Amygdala (tissue), 56 donors: ENCODE data around the gene ESR2.

Source experiments
- DNase-seq, 56 donors: peaks; one replicate each; lab custom pipeline; 2025; lab: John Stamatoyannopoulos, UW

The ESR2 gene

GRCh38 chr14:64272019-64272418 is 22.2 kb downstream of the ESR2 start:
- DNase-seq: no peak

DNA sequence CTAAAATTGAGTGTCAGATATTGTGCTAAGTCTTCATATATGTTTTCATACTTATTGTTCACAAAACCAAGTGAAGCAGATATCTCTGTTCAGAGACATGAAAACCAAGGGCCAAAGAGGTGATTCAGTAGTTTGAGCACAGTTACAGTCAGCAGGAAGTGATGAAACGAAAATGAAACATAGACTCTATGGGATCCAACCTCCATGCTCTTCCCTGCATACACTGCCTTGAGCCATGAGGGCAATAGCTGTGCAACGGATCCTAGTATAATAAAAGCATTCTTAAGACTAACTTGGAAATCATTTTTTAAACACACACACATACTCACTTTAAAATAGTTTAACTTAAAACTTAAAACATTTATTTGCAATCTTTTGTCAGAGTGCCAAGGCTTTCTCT is 27.9 kb downstream of the ESR2 start:
- no peak for DNase-seq

GRCh38 chr14:64265222-64265621 is 28.9 kb downstream of the ESR2 start:
- DNase-seq: no peak

DNA sequence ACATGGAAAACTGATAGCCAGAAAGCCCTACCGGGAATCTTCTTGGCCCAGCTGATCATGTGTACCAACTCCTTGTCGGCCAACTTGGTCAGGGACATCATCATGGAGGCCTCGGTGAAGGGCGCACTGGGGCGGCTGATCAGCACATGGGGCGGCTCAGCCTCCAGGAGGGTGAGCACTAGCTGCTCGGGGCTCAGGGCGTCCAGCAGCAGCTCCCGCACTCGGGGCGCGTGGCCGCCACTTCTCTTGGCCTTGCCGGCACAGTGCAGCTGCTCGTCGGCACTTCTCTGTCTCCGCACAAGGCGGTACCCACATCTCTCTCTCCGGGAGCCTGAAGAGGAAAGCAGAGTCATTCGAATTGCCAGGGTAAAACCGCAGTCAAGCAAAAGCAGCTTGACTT is 33.8 kb downstream of the ESR2 start:
- DNase-seq: no peak

- DNase-seq: no peak
These were observed 38.4 kb downstream of the ESR2 start for GRCh38 chr14:64255756-64256155.

- no peak for DNase-seq
These were observed 40.5 kb downstream of the ESR2 start for GRCh38 chr14:64253672-64254071.

DNA sequence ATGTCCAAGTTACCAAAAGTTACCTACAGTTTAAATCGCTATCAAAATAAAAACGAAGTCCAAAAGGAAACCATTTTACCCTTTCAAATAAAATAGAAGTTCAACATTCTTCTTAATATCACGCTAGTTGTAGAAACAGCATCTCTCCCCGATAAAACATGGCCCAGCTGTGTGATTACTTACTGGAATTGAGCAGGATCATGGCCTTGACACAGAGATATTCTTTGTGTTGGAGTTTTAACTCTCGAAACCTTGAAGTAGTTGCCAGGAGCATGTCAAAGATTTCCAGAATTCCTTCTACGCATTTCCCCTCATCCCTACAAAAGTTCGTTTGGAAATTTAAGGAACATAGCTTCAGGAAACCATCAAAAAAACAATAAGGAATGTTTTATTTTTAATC is 44.8 kb downstream of the ESR2 start:
- DNase-seq: no peak

- no peak for DNase-seq
These were observed 45.5 kb downstream of the ESR2 start for GRCh38 chr14:64248689-64249088.

DNA sequence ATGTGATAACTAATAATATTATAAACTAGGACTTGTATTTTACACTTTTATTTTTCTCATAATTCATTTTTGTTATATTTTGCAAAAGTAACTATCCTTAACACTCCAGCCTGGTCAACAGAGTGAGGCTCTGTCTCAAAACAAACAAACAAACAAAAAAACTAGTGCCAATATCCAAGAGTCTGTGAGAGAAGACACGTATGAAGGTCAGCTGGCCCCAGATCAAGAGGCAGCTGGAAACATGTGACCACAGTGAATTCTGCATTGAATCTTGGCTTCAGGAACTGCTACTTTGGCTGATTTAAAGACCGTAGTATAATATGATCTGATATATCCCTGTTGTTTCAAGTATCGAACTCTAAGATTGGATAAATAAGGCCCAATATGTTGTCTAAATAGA is 47.0 kb downstream of the ESR2 start:
- DNase-seq: no peak

GRCh38 chr14:64246688-64247087 is 47.5 kb downstream of the ESR2 start:
- no peak for DNase-seq

- no peak for DNase-seq
These were observed 48.7 kb downstream of the ESR2 start for GRCh38 chr14:64245491-64245890.

GRCh38 chr14:64244279-64244678 is 49.9 kb downstream of the ESR2 start:
- DNase-seq: peak in 2 of 56 donors; percentile 3 to 21

- no peak for DNase-seq
These were observed 55.5 kb downstream of the ESR2 start for GRCh38 chr14:64238631-64239030.

DNA sequence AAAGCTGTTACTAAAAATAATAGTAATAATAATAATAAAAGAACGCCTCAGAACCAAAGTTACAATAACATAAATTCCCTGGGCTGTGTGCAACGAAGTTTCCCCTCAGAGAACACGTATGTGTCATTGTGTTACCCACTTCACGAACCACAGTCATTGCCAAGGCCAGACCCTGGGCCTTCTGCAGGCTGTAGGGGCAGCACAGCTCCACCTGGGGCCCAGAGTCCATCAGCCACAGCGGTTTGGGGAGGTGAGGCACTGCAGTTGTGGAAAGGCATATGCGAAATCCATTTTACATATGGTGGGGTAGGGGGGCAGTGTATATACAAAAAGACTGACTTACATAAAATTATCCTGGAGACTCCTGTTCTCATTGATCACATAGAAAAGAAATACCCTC is 56.1 kb downstream of the ESR2 start:
- no peak for DNase-seq

DNA sequence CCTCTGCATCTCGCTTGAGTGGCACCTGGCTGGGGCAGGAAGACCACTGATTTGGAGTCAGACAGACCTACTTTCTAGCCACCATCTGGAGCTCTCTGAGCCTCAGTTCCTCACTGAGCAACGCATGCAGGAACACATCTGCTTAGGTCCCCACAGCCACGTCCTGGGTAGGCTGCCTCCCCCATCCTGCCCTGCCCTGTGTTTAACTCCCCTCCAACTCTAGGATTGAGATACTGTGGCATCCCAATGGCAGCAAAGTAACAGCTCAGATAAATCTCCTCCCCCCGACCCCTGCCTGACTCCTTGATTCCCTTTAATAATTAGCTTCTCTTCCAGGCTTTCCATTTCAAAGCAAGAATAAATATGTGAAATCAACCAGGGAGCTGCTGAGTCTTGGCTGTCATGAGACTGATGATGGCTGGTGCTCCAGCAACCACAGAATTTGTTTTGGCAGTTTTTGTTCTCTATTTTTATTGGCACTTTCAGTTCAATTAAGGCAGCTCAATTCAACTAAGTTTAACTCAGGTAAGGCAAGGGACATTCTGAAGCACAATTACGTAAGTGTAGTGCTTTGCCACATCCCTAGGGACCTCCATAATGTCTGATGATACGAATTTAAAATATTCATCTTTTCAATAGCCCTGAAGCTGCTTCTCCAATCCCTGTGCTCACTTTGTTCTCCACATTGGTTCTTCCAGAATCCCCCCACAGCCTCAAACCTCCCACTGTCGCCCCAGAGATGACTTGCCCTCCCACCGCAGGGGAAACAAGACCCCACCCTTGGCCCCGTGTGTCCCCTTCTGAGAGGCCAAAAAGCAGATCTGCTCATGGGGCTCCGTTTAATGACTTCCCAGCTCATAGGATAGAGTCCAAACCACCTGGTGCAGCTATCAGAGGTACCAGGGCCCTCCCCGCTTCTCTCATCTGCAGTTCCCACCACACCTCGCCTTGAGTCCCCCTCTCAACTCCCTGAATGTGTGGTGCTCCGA is 58.2 kb downstream of the ESR2 start:
- no peak for DNase-seq

DNA sequence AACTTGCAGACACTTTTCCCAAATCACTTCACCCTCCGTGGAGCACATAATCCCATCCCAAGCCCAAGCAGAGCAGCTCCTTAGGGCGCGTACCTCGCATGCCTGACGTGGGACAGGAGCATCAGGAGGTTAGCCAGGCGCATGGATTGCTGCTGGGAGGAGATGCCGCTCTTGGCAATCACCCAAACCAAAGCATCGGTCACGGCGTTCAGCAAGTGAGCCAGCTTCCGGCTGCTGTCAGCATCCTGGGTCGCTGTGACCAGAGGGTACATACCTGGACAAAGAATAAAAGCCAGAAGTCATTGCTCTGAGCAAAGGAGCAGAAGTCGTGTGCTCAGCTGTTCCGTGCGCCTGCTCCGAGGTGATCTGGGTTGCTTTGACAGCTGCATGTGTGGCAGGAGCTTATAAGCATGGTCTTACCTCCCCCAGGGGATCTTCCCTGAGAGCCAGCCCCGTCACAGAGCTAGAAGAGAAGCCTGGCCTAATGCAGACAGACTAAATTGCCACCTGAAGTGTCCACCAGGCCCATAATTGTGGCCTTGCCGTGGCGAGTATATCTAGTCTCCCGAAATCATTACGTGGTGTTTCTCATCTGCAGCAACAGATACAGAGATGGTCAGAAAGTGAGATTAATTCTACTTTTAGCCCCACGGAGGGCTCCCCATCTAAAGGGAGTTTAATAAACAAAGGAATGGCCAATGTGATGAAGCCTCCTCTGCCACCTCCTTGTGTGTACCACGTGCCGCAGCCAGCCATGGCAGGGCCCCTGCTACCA is 59.1 kb downstream of the ESR2 start:
- no peak for DNase-seq

DNA sequence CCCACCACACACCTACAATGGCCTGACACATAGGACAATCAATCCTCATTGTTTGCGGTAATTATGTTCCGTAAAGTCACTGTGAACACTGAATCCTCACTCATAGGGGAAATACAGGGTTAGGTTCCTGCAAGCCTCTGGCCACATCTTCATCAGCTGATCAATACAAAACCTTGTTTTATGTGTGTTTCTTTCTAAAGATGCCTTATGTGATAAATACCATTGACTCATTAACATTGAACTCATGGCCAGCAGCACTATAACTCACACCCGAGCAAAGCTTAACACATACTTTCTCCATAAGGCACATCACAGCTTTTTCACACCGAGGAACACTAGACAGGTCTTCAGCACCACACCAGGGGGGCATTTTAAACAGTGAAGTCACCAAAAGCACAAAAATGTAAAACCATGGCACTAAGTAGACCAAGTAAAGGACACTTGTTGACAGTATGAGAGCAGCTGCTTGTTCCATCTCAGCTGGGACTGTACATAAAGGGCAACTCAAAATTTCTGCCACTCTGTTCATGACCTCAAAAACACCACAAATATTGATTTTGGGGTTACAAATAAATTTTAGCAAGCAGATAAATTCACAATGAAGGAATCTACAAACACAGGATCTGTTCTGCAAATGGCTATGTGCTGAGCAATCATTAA is 60.5 kb downstream of the ESR2 start:
- DNase-seq: no peak

DNA sequence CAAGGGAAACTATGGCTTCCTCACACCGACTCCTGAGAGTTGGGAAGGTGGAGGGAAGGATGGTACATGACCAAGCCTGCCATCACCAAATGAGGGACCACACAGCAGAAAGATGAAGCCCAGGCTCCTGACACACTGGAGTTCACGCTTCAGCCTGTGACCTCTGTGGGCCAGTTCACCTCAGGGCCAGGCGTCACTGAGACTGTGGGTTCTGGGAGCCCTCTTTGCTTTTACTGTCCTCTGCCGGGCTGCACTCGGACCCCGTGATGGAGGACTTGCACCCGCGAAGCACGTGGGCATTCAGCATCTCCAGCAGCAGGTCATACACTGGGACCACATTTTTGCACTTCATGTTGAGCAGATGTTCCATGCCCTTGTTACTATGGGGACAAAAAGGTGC is 61.2 kb downstream of the ESR2 start:
- DNase-seq: no peak

DNA sequence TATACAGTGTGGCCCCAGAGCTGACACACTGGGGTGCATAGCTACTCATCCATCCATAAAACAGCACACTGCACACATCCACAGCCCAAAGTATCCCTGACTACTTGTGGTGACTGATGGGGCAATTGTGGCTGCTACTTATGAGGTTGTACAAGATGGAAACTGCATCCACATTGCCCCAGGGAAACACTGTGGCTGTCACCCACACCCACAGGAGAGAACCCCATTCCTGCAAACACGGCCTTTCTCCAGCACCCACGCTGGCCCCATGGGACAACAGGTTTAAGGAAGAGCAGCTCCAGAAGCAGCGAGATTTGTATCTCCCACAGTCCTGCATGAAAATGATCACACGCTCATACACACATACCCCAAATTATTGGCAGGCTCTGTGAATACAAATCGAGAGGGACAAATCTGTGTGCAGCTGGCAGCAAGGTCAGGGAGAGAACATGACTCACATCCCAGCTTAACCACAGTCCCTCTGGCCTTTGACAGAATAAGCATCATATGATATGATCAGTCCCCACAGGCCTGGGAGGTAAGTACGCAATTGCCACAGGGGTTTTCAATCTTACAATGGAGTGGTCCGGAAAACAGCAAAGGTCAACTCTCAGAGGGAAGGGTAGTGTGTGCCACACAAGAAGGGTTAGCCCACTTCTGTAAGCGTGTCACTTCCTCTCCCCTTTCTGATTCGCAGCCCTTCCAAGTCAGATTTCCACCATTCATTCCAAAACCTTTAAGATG is 61.9 kb downstream of the ESR2 start:
- no peak for DNase-seq

DNA sequence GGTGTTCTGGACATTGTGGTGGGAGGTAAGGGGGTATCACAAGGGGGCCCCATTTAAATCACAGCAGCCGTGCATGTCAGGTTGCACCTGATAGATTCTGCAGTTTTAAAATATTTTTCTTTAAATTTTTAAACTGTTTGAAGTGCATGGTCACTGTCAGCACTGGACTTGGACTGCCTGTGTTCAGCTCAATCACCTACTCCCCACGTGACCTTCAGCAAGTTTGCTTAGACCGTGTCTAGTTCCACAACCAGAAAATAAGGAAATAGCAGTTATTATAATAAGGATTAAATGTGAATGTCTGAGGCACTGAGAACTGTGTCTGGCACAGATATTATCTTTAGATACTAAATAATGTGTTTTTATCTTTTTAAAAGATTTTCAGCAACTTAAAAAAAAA is 64.7 kb downstream of the ESR2 start:
- no peak for DNase-seq
